ENCODE results near the gene UBE2QL1. TPM values are rescaled to one million over a fixed set of nuclear protein-coding genes. Genes with fewer than 3 reads are reported as not detected.

UBE2QL1 gene
- total RNA-seq, 1 experiment from 2014 or later: not detected

- Histone ChIP-seq H3K27me3 (replicated peaks; ENCODE audit: control insufficient read depth, insufficient read depth, low read length) (peaks cover 2% of the 10 kb centered on the region; the same call in 1 of the 2 replicates), H3K4me3 (ENCODE audit: low read depth, low read length) (no peak overlapping the region), H3K4me1 (no peaks in the 10 kb centered on the region), H3K36me3 (ENCODE audit: control insufficient read depth, insufficient read depth, low read length) (no peaks in the 10 kb centered on the region), H3K9me3 (no peaks in the 10 kb centered on the region)
- peaks cover 16% of the 10 kb centered on the region for H3K27me3 Mint-ChIP-seq (ENCODE audit: insufficient read depth, unreplicated experiment)
- H3K4me3 Mint-ChIP-seq (ENCODE audit: unreplicated experiment): no peak overlapping the region
- no peak for DNase-seq
- CTCF ChIA-PET: no interaction called here
- no peak for TF ChIP-seq CTCF (IDR thresholded peaks at IDR 0.05; ENCODE audit: insufficient read depth in 1 of 2, low read depth in 1 of 2, low read length in 1 of 2, severe bottlenecking in 1 of 2, unreplicated experiment in 1 of 2)
- H3K27ac Mint-ChIP-seq (ENCODE audit: unreplicated experiment): no peak overlapping the region
- H3K36me3 Mint-ChIP-seq (ENCODE audit: insufficient read depth, unreplicated experiment): no peaks in the 10 kb centered on the region
- POLR2A ChIA-PET: no interaction called here
- no TSS peak for BruUV-seq (replicated peaks)
- no peaks in the 10 kb centered on the region for H3K9me3 Mint-ChIP-seq (ENCODE audit: unreplicated experiment)
- intact Hi-C loops (cut with micrococcal nuclease; ENCODE audit: unreplicated experiment): no loop called here
- H3K4me1 Mint-ChIP-seq (ENCODE audit: low read depth, unreplicated experiment): no peaks in the 10 kb centered on the region
Measured at GRCh38 chr5:6478793-6479192, 30.1 kb downstream of the UBE2QL1 start.

GRCh38 chr5:6480133-6481051, 31.7 kb downstream of the UBE2QL1 start:
- Histone ChIP-seq H3K4me3 (ENCODE audit: low read depth, low read length) (no peak overlapping the region), H3K9me3 (no peaks in the 10 kb centered on the region), H3K36me3 (ENCODE audit: control insufficient read depth, insufficient read depth, low read length) (no peaks in the 10 kb centered on the region), H3K4me1 (no peaks in the 10 kb centered on the region), H3K27me3 (replicated peaks; ENCODE audit: control insufficient read depth, insufficient read depth, low read length) (no peaks in the 10 kb centered on the region; the same call in 1 of the 2 replicates)
- H3K4me1 Mint-ChIP-seq (ENCODE audit: low read depth, unreplicated experiment): no peaks in the 10 kb centered on the region
- CTCF ChIA-PET: no interaction called here
- POLR2A ChIA-PET: no interaction called here
- DNase-seq: no peak
- no peak overlapping the region for H3K4me3 Mint-ChIP-seq (ENCODE audit: unreplicated experiment)
- intact Hi-C loops (cut with micrococcal nuclease; ENCODE audit: unreplicated experiment): no loop called here
- H3K9me3 Mint-ChIP-seq (ENCODE audit: unreplicated experiment): no peaks in the 10 kb centered on the region
- H3K27ac Mint-ChIP-seq (ENCODE audit: unreplicated experiment): no peak overlapping the region
- no peaks in the 10 kb centered on the region for H3K36me3 Mint-ChIP-seq (ENCODE audit: insufficient read depth, unreplicated experiment)
- peaks cover 18% of the 10 kb centered on the region for H3K27me3 Mint-ChIP-seq (ENCODE audit: insufficient read depth, unreplicated experiment)
- TF ChIP-seq CTCF (IDR thresholded peaks at IDR 0.05; ENCODE audit: insufficient read depth in 1 of 2, low read depth in 1 of 2, low read length in 1 of 2, severe bottlenecking in 1 of 2, unreplicated experiment in 1 of 2): no peak
- BruUV-seq (replicated peaks): no TSS peak

- no TSS peak for BruUV-seq (replicated peaks)
Measured at GRCh38 chr5:6482735-6483134, 34.1 kb downstream of the UBE2QL1 start.

More at GRCh38 chr5:6482735-6483134, 34.1 kb downstream of the UBE2QL1 start:
- Histone ChIP-seq H3K4me1 (no peaks in the 10 kb centered on the region), H3K9me3 (no peaks in the 10 kb centered on the region), H3K27me3 (replicated peaks; ENCODE audit: control insufficient read depth, insufficient read depth, low read length) (no peaks in the 10 kb centered on the region; the same call in 1 of the 2 replicates), H3K4me3 (ENCODE audit: low read depth, low read length) (no peak overlapping the region), H3K36me3 (ENCODE audit: control insufficient read depth, insufficient read depth, low read length) (no peaks in the 10 kb centered on the region)
- TF ChIP-seq CTCF (IDR thresholded peaks at IDR 0.05; ENCODE audit: insufficient read depth in 1 of 2, low read depth in 1 of 2, low read length in 1 of 2, severe bottlenecking in 1 of 2, unreplicated experiment in 1 of 2): no peak
- ChIA-PET CTCF (no interaction called here), POLR2A (interaction anchor here (0.7 kb wide), 1 partner anchor 105 kb away, joined by 6 read pairs; the partner anchor contains the start of gene MED10)
- Mint-ChIP-seq H3K36me3 (ENCODE audit: insufficient read depth, unreplicated experiment) (no peaks in the 10 kb centered on the region), H3K9me3 (ENCODE audit: unreplicated experiment) (no peaks in the 10 kb centered on the region), H3K4me1 (ENCODE audit: low read depth, unreplicated experiment) (no peaks in the 10 kb centered on the region), H3K27ac (ENCODE audit: unreplicated experiment) (no peak overlapping the region), H3K4me3 (ENCODE audit: unreplicated experiment) (no peak overlapping the region), H3K27me3 (ENCODE audit: insufficient read depth, unreplicated experiment) (peaks cover 33% of the 10 kb centered on the region)
- intact Hi-C loops (cut with micrococcal nuclease; ENCODE audit: unreplicated experiment): no loop called here
- DNase-seq: no peak
